ENCODE results near the gene BCAR3. TPM values are rescaled to one million over a fixed set of nuclear protein-coding genes. Genes with fewer than 3 reads are reported as not detected.

The BCAR3 gene
- total RNA-seq, 4 donors from 2014 or later = 17.1 to 25.0 (median 22.9) TPM

DNA sequence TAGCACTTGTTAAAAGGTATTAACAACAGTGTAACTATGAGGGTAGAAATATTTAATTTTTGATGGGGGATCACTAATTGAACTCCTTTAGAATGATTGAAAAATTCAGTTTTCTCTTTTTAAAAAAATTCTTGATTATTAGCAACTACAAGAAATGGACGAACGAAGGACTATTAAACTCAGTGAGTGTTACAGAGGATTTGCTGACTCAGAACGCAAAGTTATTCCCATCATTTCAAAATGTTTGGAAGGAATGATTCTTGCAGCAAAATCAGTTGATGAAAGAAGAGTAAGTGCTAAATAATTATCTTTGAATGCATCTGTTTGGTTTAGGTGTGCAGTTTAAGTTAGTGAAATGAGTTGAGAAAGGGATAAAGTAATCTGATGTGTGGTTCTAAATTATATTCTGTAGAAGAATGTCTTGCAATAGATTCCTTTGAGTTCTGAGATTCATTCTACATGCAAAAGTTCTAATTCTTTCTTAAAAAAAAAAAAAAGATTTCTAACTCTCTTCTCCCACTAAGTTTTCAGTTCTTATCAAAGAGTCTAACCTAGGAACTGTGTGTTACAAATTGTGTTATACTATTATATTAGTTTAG lies 148.8 kb downstream of the BCAR3 start:
- Histone ChIP-seq H3K4me1 (no peaks in the 10 kb centered on the region), H3K27me3 (no peaks in the 10 kb centered on the region), H3K9me3 (no peaks in the 10 kb centered on the region), H3K27ac (no peak overlapping the region), H3K36me3 (no peaks in the 10 kb centered on the region), H3K4me3 (no peak overlapping the region)
- intact Hi-C loops (cut with DNase I; ENCODE audit: low total_unique reads) = no loop called here
- DNase-seq (no peak), ATAC-seq (no peak)
- no peak for TF ChIP-seq POLR2A (IDR thresholded peaks at IDR 0.05)
- TF ChIP-seq, protein P1, sequence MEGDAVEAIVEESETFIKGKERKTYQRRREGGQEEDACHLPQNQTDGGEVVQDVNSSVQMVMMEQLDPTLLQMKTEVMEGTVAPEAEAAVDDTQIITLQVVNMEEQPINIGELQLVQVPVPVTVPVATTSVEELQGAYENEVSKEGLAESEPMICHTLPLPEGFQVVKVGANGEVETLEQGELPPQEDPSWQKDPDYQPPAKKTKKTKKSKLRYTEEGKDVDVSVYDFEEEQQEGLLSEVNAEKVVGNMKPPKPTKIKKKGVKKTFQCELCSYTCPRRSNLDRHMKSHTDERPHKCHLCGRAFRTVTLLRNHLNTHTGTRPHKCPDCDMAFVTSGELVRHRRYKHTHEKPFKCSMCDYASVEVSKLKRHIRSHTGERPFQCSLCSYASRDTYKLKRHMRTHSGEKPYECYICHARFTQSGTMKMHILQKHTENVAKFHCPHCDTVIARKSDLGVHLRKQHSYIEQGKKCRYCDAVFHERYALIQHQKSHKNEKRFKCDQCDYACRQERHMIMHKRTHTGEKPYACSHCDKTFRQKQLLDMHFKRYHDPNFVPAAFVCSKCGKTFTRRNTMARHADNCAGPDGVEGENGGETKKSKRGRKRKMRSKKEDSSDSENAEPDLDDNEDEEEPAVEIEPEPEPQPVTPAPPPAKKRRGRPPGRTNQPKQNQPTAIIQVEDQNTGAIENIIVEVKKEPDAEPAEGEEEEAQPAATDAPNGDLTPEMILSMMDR (IDR thresholded peaks at IDR 0.05 in 4 of 5, conservative IDR thresholded peaks at IDR 0.05 in 1 of 5) = no peak
- in situ Hi-C loops (cut with MboI; ENCODE audit: low sequenced_read_pairs in 4 of 4) = no loop called here

DNA sequence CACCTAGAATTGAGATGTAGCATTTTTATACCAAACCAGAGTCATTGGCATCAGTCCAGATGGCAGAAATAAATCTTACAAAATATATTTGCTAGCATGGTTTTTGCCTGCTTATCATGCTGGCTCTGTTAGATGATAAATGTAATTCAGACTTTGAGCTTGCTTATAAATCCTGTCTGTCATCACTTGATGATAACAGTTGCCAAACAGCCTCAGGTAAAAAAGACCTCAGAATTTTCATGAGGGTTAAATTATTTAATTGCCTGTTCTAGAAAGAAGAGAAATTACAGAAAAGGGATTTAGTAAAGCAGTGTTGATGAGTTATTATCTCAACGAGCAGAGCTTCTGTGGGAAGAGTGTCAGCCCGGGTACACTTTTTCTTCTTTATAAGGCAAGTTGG lies 150.4 kb downstream of the BCAR3 start:
- in situ Hi-C loops (cut with MboI; ENCODE audit: low sequenced_read_pairs in 4 of 4) (no loop called here), intact Hi-C loops (cut with DNase I; ENCODE audit: low total_unique reads) (no loop called here)
- no peak for ATAC-seq
- Histone ChIP-seq H3K27ac (no peak overlapping the region), H3K36me3 (no peaks in the 10 kb centered on the region), H3K27me3 (no peaks in the 10 kb centered on the region), H3K4me3 (no peak overlapping the region), H3K4me1 (no peaks in the 10 kb centered on the region), H3K9me3 (no peaks in the 10 kb centered on the region)
- TF ChIP-seq, protein P1 (IDR thresholded peaks at IDR 0.05 in 4 of 5, conservative IDR thresholded peaks at IDR 0.05 in 1 of 5) = no peak
- no peak for TF ChIP-seq POLR2A (IDR thresholded peaks at IDR 0.05)
- DNase-seq = no peak

DNA sequence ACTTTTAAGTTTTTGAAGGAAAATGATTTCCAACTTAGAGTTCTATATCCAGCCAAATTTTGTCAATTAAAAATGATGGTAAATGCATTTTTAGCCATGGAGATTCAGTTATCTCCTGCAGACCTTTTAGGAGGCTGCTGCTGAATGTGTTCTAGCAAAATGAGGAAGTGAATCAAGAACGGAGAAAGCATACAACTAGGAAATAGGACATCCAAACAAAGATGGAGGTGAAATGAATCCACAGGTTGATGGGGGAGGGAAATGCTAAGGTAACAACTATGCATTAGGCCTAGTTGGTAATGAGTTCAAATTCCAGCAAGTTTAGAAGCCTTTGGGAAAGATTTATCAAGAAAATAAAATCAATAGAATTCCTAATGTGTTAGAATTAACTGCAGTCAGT lies 153.2 kb downstream of the BCAR3 start:
- Histone ChIP-seq H3K27me3 (no peaks in the 10 kb centered on the region), H3K4me1 (no peaks in the 10 kb centered on the region), H3K9me3 (no peaks in the 10 kb centered on the region), H3K36me3 (no peaks in the 10 kb centered on the region), H3K27ac (no peak overlapping the region), H3K4me3 (no peak overlapping the region)
- TF ChIP-seq, protein P1 (IDR thresholded peaks at IDR 0.05 in 4 of 5, conservative IDR thresholded peaks at IDR 0.05 in 1 of 5) = no peak
- TF ChIP-seq POLR2A (IDR thresholded peaks at IDR 0.05) = no peak
- no peak for DNase-seq
- ATAC-seq = no peak
- in situ Hi-C loops (cut with MboI; ENCODE audit: low sequenced_read_pairs in 4 of 4) = no loop called here
- intact Hi-C loops (cut with DNase I; ENCODE audit: low total_unique reads) = no loop called here

GRCh38 chr1:93526431-93526830 lies 155.2 kb downstream of the BCAR3 start:
- Histone ChIP-seq H3K27me3 (no peaks in the 10 kb centered on the region), H3K9me3 (no peaks in the 10 kb centered on the region), H3K27ac (no peak overlapping the region), H3K36me3 (no peaks in the 10 kb centered on the region), H3K4me3 (no peak overlapping the region), H3K4me1 (no peaks in the 10 kb centered on the region)
- no peak for TF ChIP-seq POLR2A (IDR thresholded peaks at IDR 0.05)
- TF ChIP-seq, protein P1 (IDR thresholded peaks at IDR 0.05 in 4 of 5, conservative IDR thresholded peaks at IDR 0.05 in 1 of 5) = no peak
- no peak for DNase-seq
- ATAC-seq = no peak
- in situ Hi-C loops (cut with MboI; ENCODE audit: low sequenced_read_pairs in 4 of 4) = no loop called here
- intact Hi-C loops (cut with DNase I; ENCODE audit: low total_unique reads) = no loop called here

DNA sequence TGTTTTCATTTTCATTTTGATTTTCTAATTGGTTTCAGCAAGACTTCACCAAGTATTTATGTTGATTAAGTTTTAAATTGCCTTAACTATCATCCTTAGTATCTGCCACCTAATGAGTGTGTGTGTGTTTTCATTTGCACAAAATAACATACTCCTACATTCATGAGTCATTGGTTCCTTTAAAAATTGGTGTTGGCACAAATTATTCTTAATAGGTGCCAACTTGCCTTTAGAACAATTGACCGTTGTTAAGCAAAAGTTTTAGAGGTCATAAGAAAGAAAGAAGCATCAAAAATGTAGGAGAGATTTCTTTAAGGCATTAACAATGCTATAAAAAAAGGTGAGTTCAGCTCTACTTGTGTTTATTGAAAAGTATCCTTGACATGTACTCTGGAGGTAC lies 156.2 kb downstream of the BCAR3 start:
- ATAC-seq (no peak), DNase-seq (no peak)
- intact Hi-C loops (cut with DNase I; ENCODE audit: low total_unique reads) (no loop called here), in situ Hi-C loops (cut with MboI; ENCODE audit: low sequenced_read_pairs in 4 of 4) (no loop called here)
- H3K27ac ChIP-seq = no peak overlapping the region
- H3K4me1 ChIP-seq = no peaks in the 10 kb centered on the region
- no peaks in the 10 kb centered on the region for H3K36me3 ChIP-seq
- H3K27me3 ChIP-seq = no peaks in the 10 kb centered on the region
- H3K9me3 ChIP-seq = no peaks in the 10 kb centered on the region
- no peak for TF ChIP-seq POLR2A (IDR thresholded peaks at IDR 0.05)
- TF ChIP-seq, protein P1 (IDR thresholded peaks at IDR 0.05 in 4 of 5, conservative IDR thresholded peaks at IDR 0.05 in 1 of 5) = no peak
- no peak overlapping the region for H3K4me3 ChIP-seq

Data from gastrocnemius medialis (tissue), 4 donors.